ENCODE measurements around the gene THPO.

Gene THPO

DNA sequence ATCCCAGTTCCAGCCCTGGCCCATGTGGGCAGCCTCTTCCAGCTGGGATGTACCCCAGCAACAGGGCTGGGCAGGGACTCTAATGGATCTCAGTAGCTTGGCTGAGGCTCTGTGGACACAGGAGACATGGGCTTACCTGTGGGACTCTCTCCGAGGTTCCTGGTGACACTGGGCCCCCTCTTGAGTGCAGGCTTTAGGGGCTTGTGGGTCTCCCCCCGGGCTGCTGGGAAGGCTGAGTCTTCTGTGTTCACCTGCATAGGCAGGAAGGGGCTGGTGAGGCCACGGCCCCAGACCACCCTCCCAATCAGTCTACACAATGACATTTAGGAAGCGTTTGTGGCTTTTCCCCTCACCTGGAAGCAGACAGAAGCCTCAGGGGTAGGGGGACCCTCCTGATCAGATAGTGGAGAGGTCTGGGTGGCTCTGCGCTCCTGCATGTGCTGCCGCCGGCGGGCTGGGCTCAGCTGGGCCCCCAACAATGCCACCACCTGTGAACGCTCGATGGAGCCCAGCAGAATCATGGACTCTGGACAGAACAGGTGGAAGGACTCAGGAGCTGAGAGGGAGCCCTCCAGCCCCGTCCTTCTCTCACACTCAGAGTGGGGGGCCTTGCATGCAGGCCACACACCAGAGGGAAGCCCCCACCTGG is 25.0 kb downstream of the THPO start:
- no peaks in the 10 kb centered on the region for H3K9me3 Mint-ChIP-seq

DNA sequence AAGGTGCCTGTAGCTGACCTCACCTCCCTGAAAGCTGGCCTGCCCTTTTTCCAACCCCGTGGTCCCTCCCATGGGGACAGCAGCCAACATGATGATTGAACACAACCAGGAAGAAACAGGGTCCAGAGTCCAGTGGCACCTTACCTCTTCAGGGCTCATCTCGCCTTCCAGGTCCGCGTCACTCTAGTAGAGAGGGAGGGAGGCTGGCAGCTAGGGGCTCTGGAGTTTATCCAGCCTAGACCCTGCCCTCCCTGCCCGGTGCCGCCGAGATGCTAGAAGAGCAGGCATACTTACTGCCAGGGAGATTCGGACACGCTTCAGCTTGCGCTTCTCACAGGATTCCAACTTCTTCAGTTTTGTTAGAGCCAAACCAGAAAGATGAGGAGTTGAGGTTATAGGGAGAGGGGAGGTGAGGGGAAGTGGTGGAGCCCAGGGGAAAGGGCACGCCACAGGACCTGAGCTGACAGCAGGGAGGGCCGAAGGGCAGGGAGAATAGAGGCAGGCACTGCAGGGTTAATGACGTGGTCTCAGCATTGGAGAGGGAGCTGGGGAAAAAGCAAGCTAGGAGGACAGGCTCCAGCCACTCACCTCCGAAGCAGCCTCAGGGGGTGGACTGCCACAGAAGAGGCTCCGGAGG is 25.7 kb downstream of the THPO start:
- H3K27ac Mint-ChIP-seq, result no peak overlapping the region
- H3K27me3 Mint-ChIP-seq (ENCODE audit: low read depth), result no peaks in the 10 kb centered on the region

More for the DNA sequence above, 25.0 kb downstream of the THPO start:
- Mint-ChIP-seq H3K4me1 (ENCODE audit: low read depth) (no peaks in the 10 kb centered on the region), H3K27ac (no peak overlapping the region), H3K36me3 (ENCODE audit: low read depth) (no peaks in the 10 kb centered on the region), H3K27me3 (ENCODE audit: low read depth) (no peaks in the 10 kb centered on the region), H3K4me3 (no peak overlapping the region)

DNA sequence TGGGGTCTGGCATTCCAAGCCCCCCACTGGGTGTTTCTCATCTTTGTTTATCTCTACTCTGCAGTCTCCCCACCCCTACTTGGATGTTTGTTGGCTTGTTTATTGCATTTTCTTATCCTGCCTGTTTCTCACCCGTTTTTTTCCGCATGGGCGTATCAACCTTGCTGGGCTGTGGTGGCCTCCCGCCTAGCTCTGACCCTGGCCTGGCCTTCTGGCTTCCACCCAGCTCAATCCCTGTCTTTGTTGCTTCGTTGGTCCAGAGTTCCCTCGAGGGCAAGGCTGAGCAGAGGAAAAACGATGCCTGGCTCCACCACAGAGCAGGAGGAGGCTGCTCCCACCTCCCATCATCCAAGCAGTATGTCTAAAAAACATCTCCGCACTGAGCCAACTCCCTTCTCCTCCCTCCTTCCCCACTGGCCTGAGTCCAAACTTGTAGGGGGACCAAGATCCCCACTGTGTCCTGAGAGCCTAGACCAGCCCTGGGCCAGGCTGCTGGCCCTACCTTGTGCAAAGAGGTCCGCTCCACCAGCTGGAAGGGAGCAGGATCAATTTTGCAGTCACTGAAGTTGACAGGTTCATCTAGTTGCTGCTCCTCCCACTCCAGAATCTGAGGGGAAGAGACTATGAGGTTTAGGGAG is 26.4 kb downstream of the THPO start:
- Mint-ChIP-seq H3K36me3 (ENCODE audit: low read depth) (no peaks in the 10 kb centered on the region), H3K4me3 (no peak overlapping the region), H3K9me3 (no peaks in the 10 kb centered on the region), H3K27ac (no peak overlapping the region), H3K4me1 (ENCODE audit: low read depth) (no peaks in the 10 kb centered on the region), H3K27me3 (ENCODE audit: low read depth) (no peaks in the 10 kb centered on the region)

More for the DNA sequence above, 25.7 kb downstream of the THPO start:
- Mint-ChIP-seq H3K4me3 (no peak overlapping the region), H3K4me1 (ENCODE audit: low read depth) (no peaks in the 10 kb centered on the region), H3K36me3 (ENCODE audit: low read depth) (no peaks in the 10 kb centered on the region), H3K9me3 (no peaks in the 10 kb centered on the region)

DNA sequence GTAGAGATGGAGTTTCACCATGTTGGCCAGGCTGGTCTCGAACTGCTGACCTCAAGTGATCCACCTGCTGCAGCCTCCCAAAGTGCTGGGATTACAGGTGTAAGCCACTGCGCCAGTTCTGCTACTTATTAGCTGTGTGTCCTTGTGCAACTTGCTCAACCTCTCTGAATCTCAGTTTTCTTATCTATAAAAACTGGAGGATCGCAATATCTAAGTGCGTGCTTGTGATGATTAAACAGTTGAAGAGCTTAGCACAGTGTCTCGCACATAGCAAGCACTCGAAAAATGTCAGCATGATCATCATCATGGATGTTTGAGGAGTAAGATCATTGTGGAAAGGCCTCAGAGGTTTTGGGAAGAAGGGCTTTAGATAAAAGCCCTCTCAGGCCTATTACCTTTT is 27.4 kb downstream of the THPO start:
- H3K9me3 Mint-ChIP-seq, result no peaks in the 10 kb centered on the region
- no peaks in the 10 kb centered on the region for H3K36me3 Mint-ChIP-seq (ENCODE audit: low read depth)
- H3K4me3 Mint-ChIP-seq, result no peak overlapping the region
- H3K27ac Mint-ChIP-seq, result no peak overlapping the region
- H3K27me3 Mint-ChIP-seq (ENCODE audit: low read depth), result no peaks in the 10 kb centered on the region
- no peaks in the 10 kb centered on the region for H3K4me1 Mint-ChIP-seq (ENCODE audit: low read depth)

DNA sequence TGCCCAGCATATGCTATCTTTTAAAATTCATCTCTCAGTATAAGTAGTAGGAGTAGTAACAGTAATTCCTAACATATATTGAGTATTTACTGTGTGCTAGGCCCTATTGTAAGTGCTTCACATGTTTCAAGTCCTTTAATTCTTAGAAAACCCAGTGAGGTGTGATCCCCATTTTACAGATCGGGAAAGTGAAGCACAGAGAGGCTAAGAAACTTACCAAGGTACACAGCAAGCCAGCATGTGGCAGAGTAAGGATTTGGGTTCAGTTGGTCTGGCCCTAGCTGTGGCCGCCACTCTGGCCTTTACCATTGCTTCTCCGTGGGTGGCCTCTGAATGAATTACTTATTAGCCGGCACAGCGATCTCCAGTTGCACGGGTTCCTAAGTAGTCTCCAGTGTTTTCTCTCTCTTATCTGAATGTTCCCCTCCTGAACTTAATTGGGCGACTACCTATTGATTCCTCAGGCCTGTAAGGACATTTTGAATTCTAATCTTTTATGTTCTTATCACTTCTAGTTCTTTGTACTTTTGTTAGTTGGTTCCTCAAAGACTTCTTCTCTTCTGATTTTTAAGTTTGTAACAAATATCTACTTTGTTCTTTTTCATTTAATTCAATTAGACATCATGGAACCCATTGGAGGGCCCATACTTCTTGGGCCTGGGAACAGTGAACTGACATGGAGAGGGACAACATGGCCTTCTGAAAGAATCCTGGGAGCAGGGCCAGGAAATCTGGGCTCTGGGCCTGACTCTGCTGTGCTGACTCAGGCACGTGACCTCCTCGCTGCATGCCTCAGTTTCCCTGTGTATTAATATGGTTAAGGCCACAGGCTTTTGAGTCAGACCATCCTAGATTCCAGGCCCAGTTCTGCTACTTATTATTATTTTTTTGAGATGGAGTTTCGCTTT is 28.2 kb downstream of the THPO start:
- no peaks in the 10 kb centered on the region for H3K9me3 Mint-ChIP-seq
- no peaks in the 10 kb centered on the region for H3K36me3 Mint-ChIP-seq (ENCODE audit: low read depth)
- H3K27me3 Mint-ChIP-seq (ENCODE audit: low read depth), result no peaks in the 10 kb centered on the region
- no peak overlapping the region for H3K27ac Mint-ChIP-seq
- H3K4me1 Mint-ChIP-seq (ENCODE audit: low read depth), result no peaks in the 10 kb centered on the region
- no peak overlapping the region for H3K4me3 Mint-ChIP-seq

DNA sequence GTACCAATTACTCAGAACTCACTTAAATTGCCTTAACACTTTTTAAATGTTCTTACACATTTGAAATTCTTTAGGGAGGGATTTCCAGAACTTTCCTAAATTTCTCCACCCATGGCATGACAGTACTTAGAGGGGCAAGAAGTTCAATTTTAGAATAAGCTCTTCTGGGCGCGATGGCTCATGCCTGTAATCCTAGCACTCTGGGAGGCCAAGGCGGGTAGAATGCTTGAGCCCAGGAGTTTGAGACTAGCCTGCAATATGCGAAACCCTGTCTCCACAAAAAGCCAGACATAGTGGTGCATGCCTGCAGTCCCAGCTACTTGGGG is 30.0 kb downstream of the THPO start:
- Mint-ChIP-seq H3K4me3 (no peak overlapping the region), H3K27me3 (ENCODE audit: low read depth) (no peaks in the 10 kb centered on the region), H3K27ac (no peak overlapping the region), H3K36me3 (ENCODE audit: low read depth) (no peaks in the 10 kb centered on the region), H3K4me1 (ENCODE audit: low read depth) (no peaks in the 10 kb centered on the region), H3K9me3 (no peaks in the 10 kb centered on the region)

DNA sequence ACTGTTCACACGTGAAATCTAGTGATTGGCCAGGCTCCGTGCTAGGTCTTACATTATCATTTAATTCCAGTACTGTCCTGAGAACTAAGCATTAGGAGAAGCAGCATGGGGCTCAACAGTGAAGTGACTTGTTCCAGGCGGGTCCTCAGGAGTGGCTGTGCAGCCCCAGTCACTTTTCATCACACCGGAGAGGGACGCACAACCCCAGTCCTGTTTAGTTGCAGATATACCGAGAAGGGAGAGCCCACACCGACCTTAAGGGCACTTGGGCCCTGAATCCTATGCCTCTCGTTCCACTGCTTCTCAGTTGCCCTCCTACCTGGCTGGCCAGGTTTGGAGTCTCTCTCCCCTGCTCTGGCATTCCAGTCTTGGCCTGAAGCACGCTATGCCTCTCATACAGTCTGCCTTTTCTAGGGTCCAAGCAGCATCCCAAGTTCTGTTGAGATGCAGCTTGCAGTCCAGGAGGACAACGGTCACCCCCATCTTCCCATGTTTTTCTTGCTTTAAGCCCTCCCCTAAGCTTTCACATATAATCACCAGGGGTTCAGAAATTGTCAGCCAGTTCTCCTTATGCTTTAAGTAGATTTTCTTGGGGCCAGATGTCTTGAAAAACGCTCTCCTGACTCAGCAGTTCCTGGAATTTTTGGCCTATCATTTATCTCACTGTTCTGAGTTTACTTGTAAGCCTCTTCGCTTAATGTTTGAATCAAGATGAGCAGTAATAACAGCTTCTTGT is 30.5 kb downstream of the THPO start:
- Mint-ChIP-seq H3K9me3 (no peaks in the 10 kb centered on the region), H3K27ac (no peak overlapping the region), H3K4me3 (no peak overlapping the region), H3K36me3 (ENCODE audit: low read depth) (no peaks in the 10 kb centered on the region), H3K27me3 (ENCODE audit: low read depth) (no peaks in the 10 kb centered on the region), H3K4me1 (ENCODE audit: low read depth) (no peaks in the 10 kb centered on the region)

DNA sequence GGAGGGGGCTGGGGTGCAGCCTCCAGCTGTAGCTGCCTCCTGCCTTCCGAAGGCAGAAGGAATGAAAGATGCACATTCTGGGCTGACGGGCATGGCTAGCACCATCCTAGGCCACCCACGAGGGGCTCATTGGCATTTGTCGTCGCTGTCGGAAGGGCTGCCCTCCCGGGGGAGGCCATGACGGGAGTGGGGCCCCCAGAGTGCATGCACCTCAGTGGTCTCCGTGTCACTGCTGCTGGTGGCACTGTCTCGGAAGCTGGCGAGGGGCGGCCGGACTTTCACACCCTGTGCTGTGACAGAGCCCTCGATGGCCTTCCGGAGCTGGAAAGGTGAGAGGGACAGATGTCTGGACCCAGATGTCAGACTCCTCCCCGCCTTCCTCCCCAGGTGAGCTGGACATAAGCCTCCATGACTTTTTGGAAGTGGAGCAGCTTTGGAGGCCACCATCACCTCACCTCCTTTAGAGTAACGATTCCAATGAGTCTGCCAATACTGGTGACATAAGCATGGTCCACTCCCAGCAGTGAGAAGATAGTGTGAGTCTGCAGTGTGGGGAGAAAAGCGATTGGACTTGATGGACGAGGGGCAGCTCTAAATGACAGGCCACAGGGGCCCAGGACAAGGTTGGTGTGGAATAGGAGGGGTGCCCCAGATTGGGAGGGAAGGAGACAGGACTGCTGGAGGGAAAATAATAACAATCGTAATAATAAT is 31.4 kb downstream of the THPO start:
- Mint-ChIP-seq H3K4me3 (no peak overlapping the region), H3K27me3 (ENCODE audit: low read depth) (no peaks in the 10 kb centered on the region), H3K9me3 (no peaks in the 10 kb centered on the region), H3K4me1 (ENCODE audit: low read depth) (no peaks in the 10 kb centered on the region), H3K27ac (no peak overlapping the region), H3K36me3 (ENCODE audit: low read depth) (no peaks in the 10 kb centered on the region)

DNA sequence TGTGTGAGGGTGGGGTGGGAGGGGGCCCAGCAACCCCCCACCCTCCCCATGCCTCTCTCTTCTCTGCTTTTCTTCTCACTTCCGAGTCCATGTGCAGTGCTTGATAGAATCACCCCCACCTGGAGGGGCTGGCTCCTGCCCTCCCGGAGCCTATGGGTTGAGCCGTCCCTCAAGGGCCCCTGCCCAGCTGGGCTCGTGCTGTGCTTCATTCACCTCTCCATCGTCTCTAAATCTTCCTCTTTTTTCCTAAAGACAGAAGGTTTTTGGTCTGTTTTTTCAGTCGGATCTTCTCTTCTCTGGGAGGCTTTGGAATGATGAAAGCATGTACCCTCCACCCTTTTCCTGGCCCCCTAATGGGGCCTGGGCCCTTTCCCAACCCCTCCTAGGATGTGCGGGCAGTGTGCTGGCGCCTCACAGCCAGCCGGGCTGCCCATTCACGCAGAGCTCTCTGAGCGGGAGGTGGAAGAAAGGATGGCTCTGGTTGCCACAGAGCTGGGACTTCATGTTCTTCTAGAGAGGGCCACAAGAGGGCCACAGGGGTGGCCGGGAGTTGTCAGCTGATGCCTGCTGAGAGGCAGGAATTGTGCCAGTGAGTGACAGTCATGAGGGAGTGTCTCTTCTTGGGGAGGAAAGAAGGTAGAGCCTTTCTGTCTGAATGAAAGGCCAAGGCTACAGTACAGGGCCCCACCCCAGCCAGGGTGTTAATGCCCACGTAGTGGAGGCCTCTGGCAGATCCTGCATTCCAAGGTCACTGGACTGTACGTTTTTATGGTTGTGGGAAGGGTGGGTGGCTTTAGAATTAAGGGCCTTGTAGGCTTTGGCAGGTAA is 32.5 kb downstream of the THPO start:
- no peaks in the 10 kb centered on the region for H3K27me3 Mint-ChIP-seq (ENCODE audit: low read depth)
- no peaks in the 10 kb centered on the region for H3K9me3 Mint-ChIP-seq
- peaks cover 5% of the 10 kb centered on the region for H3K4me1 Mint-ChIP-seq (ENCODE audit: low read depth)
- no peaks in the 10 kb centered on the region for H3K36me3 Mint-ChIP-seq (ENCODE audit: low read depth)
- H3K4me3 Mint-ChIP-seq, result no peak overlapping the region
- H3K27ac Mint-ChIP-seq, result no peak overlapping the region

DNA sequence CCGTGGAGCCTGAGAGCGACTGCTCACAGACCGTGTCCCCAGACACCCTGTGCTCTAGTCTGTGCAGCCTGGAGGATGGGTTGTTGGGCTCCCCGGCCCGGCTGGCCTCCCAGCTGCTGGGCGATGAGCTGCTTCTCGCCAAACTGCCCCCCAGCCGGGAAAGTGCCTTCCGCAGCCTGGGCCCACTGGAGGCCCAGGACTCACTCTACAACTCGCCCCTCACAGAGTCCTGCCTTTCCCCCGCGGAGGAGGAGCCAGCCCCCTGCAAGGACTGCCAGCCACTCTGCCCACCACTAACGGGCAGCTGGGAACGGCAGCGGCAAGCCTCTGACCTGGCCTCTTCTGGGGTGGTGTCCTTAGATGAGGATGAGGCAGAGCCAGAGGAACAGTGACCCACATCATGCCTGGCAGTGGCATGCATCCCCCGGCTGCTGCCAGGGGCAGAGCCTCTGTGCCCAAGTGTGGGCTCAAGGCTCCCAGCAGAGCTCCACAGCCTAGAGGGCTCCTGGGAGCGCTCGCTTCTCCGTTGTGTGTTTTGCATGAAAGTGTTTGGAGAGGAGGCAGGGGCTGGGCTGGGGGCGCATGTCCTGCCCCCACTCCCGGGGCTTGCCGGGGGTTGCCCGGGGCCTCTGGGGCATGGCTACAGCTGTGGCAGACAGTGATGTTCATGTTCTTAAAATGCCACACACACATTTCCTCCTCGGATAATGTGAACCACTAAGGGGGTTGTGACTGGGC is 33.3 kb downstream of the THPO start:
- Mint-ChIP-seq H3K36me3 (ENCODE audit: low read depth) (no peaks in the 10 kb centered on the region), H3K27ac (no peak overlapping the region), H3K4me1 (ENCODE audit: low read depth) (peaks cover 6% of the 10 kb centered on the region), H3K4me3 (no peak overlapping the region), H3K27me3 (ENCODE audit: low read depth) (no peaks in the 10 kb centered on the region), H3K9me3 (no peaks in the 10 kb centered on the region)

DNA sequence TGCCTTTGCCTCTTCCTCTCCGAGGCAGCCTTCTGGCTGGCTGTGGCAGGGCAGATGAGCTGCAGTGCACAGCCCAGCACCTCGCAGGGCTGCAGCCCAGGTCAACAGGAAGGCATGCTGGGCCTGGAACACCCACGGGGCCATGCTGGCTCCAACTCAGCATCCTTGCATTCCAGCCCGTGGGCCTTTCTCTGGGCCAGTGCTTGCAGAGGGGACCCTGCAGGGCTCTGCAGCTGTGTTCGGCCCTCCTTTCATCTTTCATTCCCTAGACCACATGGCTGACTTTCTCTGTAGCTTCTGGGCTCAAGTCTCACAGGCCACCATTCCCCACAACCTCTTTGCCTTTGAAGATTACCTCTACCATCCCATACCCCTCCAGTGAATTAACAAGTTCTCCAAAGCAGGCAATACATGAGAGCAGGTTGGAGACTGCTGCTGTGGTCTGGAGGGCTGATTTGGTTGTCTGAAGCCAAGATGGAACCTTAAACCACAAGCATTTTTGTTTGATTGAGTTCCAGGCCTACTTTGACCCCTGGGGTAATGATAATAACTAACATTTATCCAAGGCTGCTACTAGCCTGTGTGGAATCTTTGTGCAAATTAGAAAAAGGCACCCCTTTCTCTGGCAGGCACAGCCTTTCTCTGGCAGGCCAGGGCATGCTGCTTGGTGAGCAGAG is 34.7 kb downstream of the THPO start:
- Mint-ChIP-seq H3K4me1 (ENCODE audit: low read depth) (peaks cover 10% of the 10 kb centered on the region), H3K27ac (no peak overlapping the region), H3K36me3 (ENCODE audit: low read depth) (no peaks in the 10 kb centered on the region), H3K9me3 (no peaks in the 10 kb centered on the region), H3K4me3 (no peak overlapping the region), H3K27me3 (ENCODE audit: low read depth) (no peaks in the 10 kb centered on the region)

DNA sequence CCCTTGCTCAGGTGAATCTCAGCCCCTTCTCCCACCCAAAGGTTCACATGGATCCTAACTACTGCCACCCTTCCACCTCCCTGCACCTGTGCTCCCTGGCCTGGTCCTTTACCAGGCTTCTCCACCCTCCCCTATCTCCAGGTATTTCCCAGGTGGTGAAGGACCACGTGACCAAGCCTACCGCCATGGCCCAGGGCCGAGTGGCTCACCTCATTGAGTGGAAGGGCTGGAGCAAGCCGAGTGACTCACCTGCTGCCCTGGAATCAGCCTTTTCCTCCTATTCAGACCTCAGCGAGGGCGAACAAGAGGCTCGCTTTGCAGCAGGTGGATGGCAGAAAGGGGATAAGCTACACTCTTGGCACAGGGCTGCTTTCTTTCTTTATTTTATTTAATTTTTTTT is 36.1 kb downstream of the THPO start:
- peaks cover 6% of the 10 kb centered on the region for H3K27me3 Mint-ChIP-seq (ENCODE audit: low read depth)
- no peaks in the 10 kb centered on the region for H3K9me3 Mint-ChIP-seq
- no peak overlapping the region for H3K4me3 Mint-ChIP-seq
- no peak overlapping the region for H3K27ac Mint-ChIP-seq
- peaks cover 5% of the 10 kb centered on the region for H3K36me3 Mint-ChIP-seq (ENCODE audit: low read depth)
- peaks cover 16% of the 10 kb centered on the region for H3K4me1 Mint-ChIP-seq (ENCODE audit: low read depth)
